ENCODE results near the gene VWA1. TPM values are rescaled to one million over a fixed set of nuclear protein-coding genes. Genes with fewer than 3 reads are reported as not detected.
"Not testable (repeated sequence)": the region's sequence is repeated elsewhere in the genome, so short reads cannot be mapped to it uniquely, and the experiment has no call there.

VWA1 gene
- total and polyA plus RNA-seq, 4 donors: 51.7 to 94.3 (median 69.1) TPM

DNA sequence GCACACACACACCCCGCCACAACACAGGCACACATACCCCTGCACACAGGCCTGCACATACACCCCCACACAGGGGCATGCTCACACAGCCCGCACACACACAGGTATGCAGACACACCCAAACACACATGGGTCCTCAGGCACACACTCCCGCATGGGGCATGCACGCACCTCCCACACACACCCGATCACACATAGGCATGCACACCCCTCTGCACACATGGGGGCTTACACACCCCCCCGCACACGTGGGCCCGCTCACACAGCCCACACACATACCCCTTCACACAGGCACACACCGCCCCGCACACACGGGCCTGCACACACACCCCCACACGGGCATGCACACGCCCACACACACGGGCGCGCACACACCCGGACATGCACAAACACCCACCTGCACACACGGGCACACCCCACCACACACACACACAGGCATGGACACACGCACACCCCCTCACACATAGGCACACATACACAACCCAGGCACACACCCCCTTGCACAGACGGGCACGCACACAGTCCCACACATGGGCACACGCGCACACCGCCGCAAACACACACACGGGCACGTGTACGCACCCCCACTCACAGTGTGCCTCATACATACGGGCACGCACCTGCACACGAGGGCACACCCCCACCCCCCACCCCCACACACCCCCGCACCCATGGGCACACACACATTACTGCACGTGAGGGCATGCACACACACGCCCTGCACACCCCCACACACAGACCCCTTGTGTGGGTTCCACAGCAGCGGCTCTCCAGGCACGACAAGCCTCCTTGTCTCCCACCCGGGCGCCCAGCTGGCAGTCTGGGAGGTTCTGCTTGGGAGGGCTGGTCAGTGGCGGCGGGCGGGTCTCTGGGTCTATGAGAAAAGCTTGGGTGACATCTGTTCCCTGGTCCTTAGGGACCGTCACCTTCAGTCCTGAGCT lies 44.3 kb downstream of the VWA1 start:
- 96 to 98% methylated on average over 42 of the region's 42 CpGs for WGBS, 2 donors
- Histone ChIP-seq H3K9me3 (ENCODE audit: control insufficient read depth in 4 of 4, insufficient read depth in 3 of 4, low read length in 3 of 4) (peaks cover 0 to 2% (median 0%) of the 10 kb centered on the region in 4 donors), H3K27ac (ENCODE audit: low read depth in 1 of 2, low read length in 1 of 2) (no peak overlapping the region), H3K4me3 (no peak overlapping the region), H3K9ac (ENCODE audit: insufficient read depth in 1 of 2, low read length in 2 of 2) (no peak overlapping the region), H3K36me3 (ENCODE audit: control insufficient read depth in 4 of 4, insufficient read depth in 4 of 4, low read length in 4 of 4) (peaks cover 0 to 49% (median 17%) of the 10 kb centered on the region in 4 donors), H3K4me1 (ENCODE audit: control insufficient read depth in 5 of 5, insufficient read depth in 5 of 5, low read length in 5 of 5) (no peaks in the 10 kb centered on the region), H3K27me3 (ENCODE audit: control insufficient read depth in 3 of 3, insufficient read depth in 3 of 3, low read length in 2 of 3) (no peaks in the 10 kb centered on the region)
- DNase-seq: no peak
- TF ChIP-seq CTCF (IDR thresholded peaks at IDR 0.05; ENCODE audit: control extremely low read depth, extremely low read depth): no peak
- no peak for ATAC-seq (ENCODE audit: insufficient read depth, low FRiP score)

DNA sequence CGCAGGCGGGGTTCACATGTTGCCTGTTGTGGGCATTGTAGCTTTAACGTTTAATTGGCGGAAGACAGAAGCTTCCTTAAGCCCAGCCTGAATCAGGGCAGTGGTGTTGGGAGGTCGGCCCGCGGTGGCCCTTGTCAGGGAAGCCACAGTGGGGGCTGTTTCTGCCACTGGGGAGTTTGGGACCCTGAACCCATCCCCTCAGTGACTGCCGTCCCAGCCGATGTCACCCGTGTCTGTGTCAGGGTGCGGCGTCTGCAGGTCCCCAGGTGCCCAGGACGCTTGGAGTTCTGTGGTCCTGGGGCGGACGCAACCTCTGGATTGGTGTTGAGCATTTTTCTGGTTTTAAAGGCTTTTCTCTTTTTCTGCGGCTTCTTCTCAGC lies 45.0 kb downstream of the VWA1 start:
- H3K9ac ChIP-seq (ENCODE audit: insufficient read depth in 1 of 2, low read length in 2 of 2); H3K4me1 ChIP-seq (ENCODE audit: control insufficient read depth in 5 of 5, insufficient read depth in 5 of 5, low read length in 5 of 5); H3K27me3 ChIP-seq (ENCODE audit: control insufficient read depth in 3 of 3, insufficient read depth in 3 of 3, low read length in 2 of 3); DNase-seq; ATAC-seq (ENCODE audit: insufficient read depth, low FRiP score); H3K27ac ChIP-seq (ENCODE audit: low read depth in 1 of 2, low read length in 1 of 2); H3K9me3 ChIP-seq (ENCODE audit: control insufficient read depth in 4 of 4, insufficient read depth in 3 of 4, low read length in 3 of 4); H3K4me3 ChIP-seq: not testable (repeated sequence)
- WGBS, 2 donors: 96 to 97% methylated on average over 16 of the region's 16 CpGs
- H3K36me3 ChIP-seq (ENCODE audit: control insufficient read depth in 4 of 4, insufficient read depth in 4 of 4, low read length in 4 of 4): peaks cover 0 to 53% (median 17%) of the 10 kb centered on the region in 4 donors

DNA sequence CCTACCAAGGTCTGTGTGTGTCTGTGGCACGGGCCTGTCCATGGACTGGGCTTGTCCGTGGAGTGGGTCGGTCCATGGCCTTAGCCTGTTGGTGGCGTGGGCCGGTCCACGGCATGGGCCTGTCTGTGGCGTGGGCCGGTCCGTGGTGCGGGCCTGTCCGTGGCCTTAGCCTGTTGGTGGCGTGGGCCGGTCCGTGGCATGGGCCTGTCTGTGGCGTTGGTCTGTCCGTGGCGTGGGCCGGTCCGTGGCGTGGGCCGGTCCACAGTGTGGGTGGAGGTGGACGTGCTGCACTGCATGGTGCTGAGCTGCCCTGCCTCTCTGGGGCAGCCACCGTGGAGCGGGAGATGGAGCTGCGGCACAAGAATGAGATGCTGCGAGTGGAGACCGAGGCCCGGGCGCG lies 46.3 kb downstream of the VWA1 start:
- not testable (repeated sequence) for H3K4me3 ChIP-seq; H3K4me1 ChIP-seq (ENCODE audit: control insufficient read depth in 5 of 5, insufficient read depth in 5 of 5, low read length in 5 of 5); H3K9ac ChIP-seq (ENCODE audit: insufficient read depth in 1 of 2, low read length in 2 of 2); H3K9me3 ChIP-seq (ENCODE audit: control insufficient read depth in 4 of 4, insufficient read depth in 3 of 4, low read length in 3 of 4); H3K27ac ChIP-seq (ENCODE audit: low read depth in 1 of 2, low read length in 1 of 2); DNase-seq; ATAC-seq (ENCODE audit: insufficient read depth, low FRiP score); H3K27me3 ChIP-seq (ENCODE audit: control insufficient read depth in 3 of 3, insufficient read depth in 3 of 3, low read length in 2 of 3)
- 98 to 99% methylated on average over 15 to 30 of the region's 30 CpGs for WGBS, 2 donors
- H3K36me3 ChIP-seq (ENCODE audit: control insufficient read depth in 4 of 4, insufficient read depth in 4 of 4, low read length in 4 of 4): peaks cover 0 to 61% (median 19%) of the 10 kb centered on the region in 4 donors

GRCh38 chr1:1482856-1483255 lies 47.4 kb downstream of the VWA1 start:
- no peak overlapping the region for H3K27ac ChIP-seq (ENCODE audit: low read depth in 1 of 2, low read length in 1 of 2)
- 97 to 98% methylated on average over 14 of the region's 14 CpGs for WGBS, 2 donors
- TF ChIP-seq CTCF (IDR thresholded peaks at IDR 0.05; ENCODE audit: control extremely low read depth, extremely low read depth): no peak
- H3K4me1 ChIP-seq (ENCODE audit: control insufficient read depth in 5 of 5, insufficient read depth in 5 of 5, low read length in 5 of 5): no peaks in the 10 kb centered on the region
- no peak for ATAC-seq (ENCODE audit: insufficient read depth, low FRiP score)
- peaks cover 0 to 63% (median 20%) of the 10 kb centered on the region in 4 donors for H3K36me3 ChIP-seq (ENCODE audit: control insufficient read depth in 4 of 4, insufficient read depth in 4 of 4, low read length in 4 of 4)
- peaks cover 0 to 2% (median 0%) of the 10 kb centered on the region in 4 donors for H3K9me3 ChIP-seq (ENCODE audit: control insufficient read depth in 4 of 4, insufficient read depth in 3 of 4, low read length in 3 of 4)
- no peak overlapping the region for H3K4me3 ChIP-seq
- H3K9ac ChIP-seq (ENCODE audit: insufficient read depth in 1 of 2, low read length in 2 of 2): no peak overlapping the region
- H3K27me3 ChIP-seq (ENCODE audit: control insufficient read depth in 3 of 3, insufficient read depth in 3 of 3, low read length in 2 of 3): no peaks in the 10 kb centered on the region
- DNase-seq: no peak

All from lung (tissue), 12 donors.